ENCODE results near the gene ABCF2. TPM values are rescaled to one million over a fixed set of nuclear protein-coding genes. Genes with fewer than 3 reads are reported as not detected.

The ABCF2 gene
- total and polyA plus RNA-seq, 3 experiments from 2014 or later = 36.7 to 95.1 (median 86.5) TPM

DNA sequence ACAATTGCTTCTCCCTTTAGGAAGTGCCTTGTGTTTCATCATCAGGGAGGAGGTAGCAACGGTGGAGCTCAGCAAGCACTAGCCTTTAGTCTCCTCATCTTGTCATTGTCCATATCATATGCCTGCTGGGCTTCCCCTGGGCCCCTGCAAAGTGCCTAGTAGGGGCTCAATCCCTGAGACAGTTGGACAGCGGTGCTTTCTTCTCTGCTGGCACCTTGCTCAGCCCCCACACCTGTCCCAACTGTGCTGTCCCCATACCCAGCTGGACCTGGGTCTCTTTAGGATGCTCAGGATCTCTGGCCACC lies 16.0 kb upstream of the ABCF2 start:
- peaks cover 12 to 14% of the 10 kb centered on the region in 2 donors for H3K27me3 Mint-ChIP-seq
- H3K4me3 ChIP-seq (ENCODE audit: low read length) = peak overlapping the region; percentile 40
- POLR2A ChIA-PET = interaction anchor here (2.1 kb wide), 1 partner anchor 16 kb away, joined by 10 read pairs; the partner anchor contains the start of gene ABCF2

DNA sequence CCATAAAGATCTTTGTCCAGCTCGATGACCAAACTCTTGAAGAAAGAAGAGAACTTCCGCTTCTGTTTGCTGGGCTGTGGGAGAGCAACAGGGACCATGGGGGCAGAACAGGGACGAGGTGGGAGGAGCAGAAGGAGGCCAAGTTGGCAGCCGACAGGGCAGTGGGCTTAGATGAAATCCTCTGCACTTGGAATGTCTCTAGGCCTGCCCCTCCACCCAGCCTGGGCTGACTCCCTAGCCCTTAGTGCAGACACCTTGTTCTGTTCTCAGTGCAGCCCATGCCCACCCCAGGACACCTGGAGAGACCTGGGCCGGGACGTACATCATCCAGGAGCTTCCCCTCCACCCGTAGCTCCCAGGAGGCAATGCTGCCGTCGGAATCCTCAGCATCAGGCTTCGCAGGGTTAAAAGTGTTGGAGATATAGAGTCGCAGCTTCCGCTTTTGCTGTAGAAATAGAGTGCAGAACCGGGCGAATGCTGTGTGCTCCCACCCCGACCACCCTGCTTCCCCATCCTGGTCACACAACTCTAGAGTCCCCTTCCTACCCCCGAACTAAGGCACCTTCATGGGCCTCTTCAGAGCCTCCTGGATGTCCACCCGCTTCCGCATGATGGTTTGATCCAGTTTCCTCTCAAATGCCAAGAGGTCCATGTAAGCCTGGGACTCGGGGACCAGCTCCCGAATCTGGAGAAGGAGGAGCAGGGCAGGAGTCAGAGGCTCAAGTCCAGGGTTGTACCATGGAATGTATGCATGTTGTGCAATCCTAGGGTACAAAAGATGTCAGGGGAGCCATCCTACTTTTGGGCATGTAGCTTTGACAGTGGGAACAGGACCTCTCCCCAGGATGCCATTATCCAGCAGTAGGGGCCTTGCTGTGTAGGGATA lies 15.4 kb upstream of the ABCF2 start:
- Mint-ChIP-seq H3K27me3 (peaks cover 6 to 14% of the 10 kb centered on the region in 2 donors), H3K36me3 (peaks cover 0 to 22% (median 0%) of the 10 kb centered on the region in 3 donors), H3K4me3 (peak overlapping the region in 2 of 7 donors; percentile 67 to 76), H3K4me1 (peaks cover 22 to 38% (median 27%) of the 10 kb centered on the region in 3 donors), H3K27ac (peak overlapping the region in 5 of 8 donors; percentile 43 to 89 (median 80)), H3K9me3 (peaks cover 0 to 2% (median 0%) of the 10 kb centered on the region in 5 donors)
- Histone ChIP-seq H3K36me3 (ENCODE audit: insufficient read depth, low read length) (no peaks in the 10 kb centered on the region), H3K27ac (ENCODE audit: low read depth, low read length) (no peak overlapping the region), H3K27me3 (ENCODE audit: insufficient read depth, low read length, poor library complexity, severe bottlenecking) (peaks cover 24% of the 10 kb centered on the region), H3K4me3 (ENCODE audit: low read length) (no peak overlapping the region), H3K4me1 (ENCODE audit: insufficient read depth, low read length) (peaks cover 38% of the 10 kb centered on the region), H3K9me3 (ENCODE audit: low read length) (no peaks in the 10 kb centered on the region)
- ChIA-PET POLR2A (interaction anchor here (2.1 kb wide), 1 partner anchor 15 kb away, joined by 10 read pairs; the partner anchor contains the start of gene ABCF2), CTCF (interaction anchor here (1.0 to 3.3 kb wide), 8 partner anchors 9 to 224 kb away, joined by 3 to 29 read pairs (median 10); partner anchors contain the start of genes ABCF2 and CHPF2)
- no peak for DNase-seq

More for the DNA sequence above, 16.0 kb upstream of the ABCF2 start:
- Histone ChIP-seq H3K27me3 (ENCODE audit: insufficient read depth, low read length, poor library complexity, severe bottlenecking) (peaks cover 29% of the 10 kb centered on the region), H3K9me3 (ENCODE audit: low read length) (no peaks in the 10 kb centered on the region), H3K36me3 (ENCODE audit: insufficient read depth, low read length) (no peaks in the 10 kb centered on the region), H3K4me1 (ENCODE audit: insufficient read depth, low read length) (peaks cover 42% of the 10 kb centered on the region), H3K27ac (ENCODE audit: low read depth, low read length) (no peak overlapping the region)
- Mint-ChIP-seq H3K36me3 (peaks cover 0 to 17% (median 0%) of the 10 kb centered on the region in 3 donors), H3K4me3 (peak overlapping the region; percentile 67 to 79 (median 74)), H3K9me3 (peaks cover 0 to 2% (median 0%) of the 10 kb centered on the region in 5 donors), H3K4me1 (peaks cover 27 to 44% (median 27%) of the 10 kb centered on the region in 3 donors), H3K27ac (peak overlapping the region in 7 of 8 donors; percentile 69 to 95 (median 86))
- DNase-seq = no peak
- CTCF ChIA-PET = interaction anchor here (1.0 to 3.3 kb wide), 7 partner anchors 9 to 225 kb away, joined by 3 to 29 read pairs (median 12); partner anchors contain the start of genes ABCF2 and CHPF2

DNA sequence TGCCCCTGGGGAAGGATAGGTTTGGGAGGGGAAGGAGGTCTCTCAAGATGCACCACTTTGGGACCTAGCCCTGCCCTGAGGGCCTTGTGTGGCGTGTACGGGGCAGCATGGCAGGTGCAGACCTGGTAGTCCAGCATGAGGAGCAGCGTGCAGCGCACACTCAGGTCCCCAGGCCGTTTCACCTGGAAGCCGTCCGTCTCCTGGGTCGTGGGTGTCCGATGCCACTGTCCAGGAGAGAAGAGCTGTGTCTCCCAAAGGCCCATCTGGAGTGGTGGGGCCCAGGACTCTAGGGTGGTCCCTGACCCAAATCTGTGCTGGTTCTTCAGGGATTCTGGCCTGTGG lies 14.7 kb upstream of the ABCF2 start:
- DNase-seq = no peak
- Histone ChIP-seq H3K4me3 (ENCODE audit: low read length) (no peak overlapping the region), H3K27me3 (ENCODE audit: insufficient read depth, low read length, poor library complexity, severe bottlenecking) (peaks cover 17% of the 10 kb centered on the region), H3K36me3 (ENCODE audit: insufficient read depth, low read length) (no peaks in the 10 kb centered on the region), H3K27ac (ENCODE audit: low read depth, low read length) (no peak overlapping the region), H3K4me1 (ENCODE audit: insufficient read depth, low read length) (peaks cover 35% of the 10 kb centered on the region), H3K9me3 (ENCODE audit: low read length) (no peaks in the 10 kb centered on the region)
- Mint-ChIP-seq H3K4me1 (peaks cover 24 to 36% (median 30%) of the 10 kb centered on the region in 3 donors), H3K27me3 (peaks cover 2 to 11% of the 10 kb centered on the region in 2 donors), H3K36me3 (peaks cover 0 to 28% (median 0%) of the 10 kb centered on the region in 3 donors), H3K4me3 (no peak overlapping the region), H3K9me3 (peaks cover 0 to 2% (median 0%) of the 10 kb centered on the region in 5 donors), H3K27ac (peak overlapping the region in 2 of 8 donors; percentile 12 to 66)
- ChIA-PET POLR2A (no interaction called here), CTCF (interaction anchor here (1.0 to 3.3 kb wide), 2 partner anchors 8 to 15 kb away, joined by 3 to 29 read pairs; partner anchors contain the start of genes ABCF2 and CHPF2)

DNA sequence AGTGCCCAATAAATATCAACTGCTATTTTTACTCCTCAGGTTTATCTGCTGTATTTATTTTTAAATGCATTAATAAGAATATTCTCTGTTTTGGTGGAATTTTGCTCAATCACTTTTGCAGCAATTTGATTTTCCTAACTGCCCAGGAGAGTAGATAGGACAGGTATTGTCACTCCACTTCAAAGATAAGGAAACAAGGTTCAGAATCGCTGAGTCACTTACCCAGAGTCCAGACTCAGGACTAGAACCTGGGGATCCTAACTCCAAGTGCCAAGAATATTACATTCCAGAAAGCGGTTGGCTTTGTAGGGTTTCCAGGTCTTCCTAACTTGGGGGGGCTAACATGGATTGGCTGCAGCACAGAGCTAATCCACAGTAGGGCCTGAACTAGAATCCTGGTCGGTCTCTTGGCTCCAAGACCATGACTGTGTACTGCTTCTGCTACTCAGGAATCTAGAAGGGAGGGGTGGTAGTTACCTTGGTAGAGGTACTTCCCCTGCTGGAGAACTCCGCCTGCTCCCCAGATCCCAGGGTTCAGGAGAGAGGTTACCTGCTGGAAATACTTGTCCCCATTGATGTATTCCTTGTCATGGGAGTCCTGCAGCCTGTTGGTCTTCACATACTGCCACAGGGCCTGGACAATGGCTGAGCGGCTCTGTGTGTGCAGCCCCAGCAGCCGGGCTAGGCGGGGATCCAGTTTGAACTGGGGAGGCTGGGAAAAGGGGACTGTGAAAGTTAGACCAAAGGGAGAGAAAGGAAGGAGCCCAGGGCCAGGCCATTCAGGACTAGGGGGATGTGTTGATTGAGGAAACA lies 14.1 kb upstream of the ABCF2 start:
- H3K36me3 ChIP-seq (ENCODE audit: insufficient read depth, low read length) = no peaks in the 10 kb centered on the region
- POLR2A ChIA-PET = no interaction called here
- no peak for DNase-seq
- CTCF ChIA-PET = interaction anchor here (3.3 kb wide), 1 partner anchor 8 kb away, joined by 29 read pairs; the partner anchor contains the start of gene CHPF2
- H3K4me1 Mint-ChIP-seq = peaks cover 27 to 41% (median 31%) of the 10 kb centered on the region in 3 donors
- no peak overlapping the region for H3K27ac ChIP-seq (ENCODE audit: low read depth, low read length)
- H3K4me3 Mint-ChIP-seq = no peak overlapping the region
- H3K4me3 ChIP-seq (ENCODE audit: low read length) = no peak overlapping the region
- H3K9me3 ChIP-seq (ENCODE audit: low read length) = no peaks in the 10 kb centered on the region
- H3K27ac Mint-ChIP-seq = peak overlapping the region in 5 of 8 donors; percentile 5 to 71 (median 48)
- H3K27me3 Mint-ChIP-seq = peaks cover 2 to 5% of the 10 kb centered on the region in 2 donors
- H3K4me1 ChIP-seq (ENCODE audit: insufficient read depth, low read length) = peaks cover 34% of the 10 kb centered on the region
- peaks cover 0 to 34% (median 0%) of the 10 kb centered on the region in 3 donors for H3K36me3 Mint-ChIP-seq
- H3K9me3 Mint-ChIP-seq = peaks cover 0 to 2% (median 0%) of the 10 kb centered on the region in 5 donors
- peaks cover 13% of the 10 kb centered on the region for H3K27me3 ChIP-seq (ENCODE audit: insufficient read depth, low read length, poor library complexity, severe bottlenecking)

DNA sequence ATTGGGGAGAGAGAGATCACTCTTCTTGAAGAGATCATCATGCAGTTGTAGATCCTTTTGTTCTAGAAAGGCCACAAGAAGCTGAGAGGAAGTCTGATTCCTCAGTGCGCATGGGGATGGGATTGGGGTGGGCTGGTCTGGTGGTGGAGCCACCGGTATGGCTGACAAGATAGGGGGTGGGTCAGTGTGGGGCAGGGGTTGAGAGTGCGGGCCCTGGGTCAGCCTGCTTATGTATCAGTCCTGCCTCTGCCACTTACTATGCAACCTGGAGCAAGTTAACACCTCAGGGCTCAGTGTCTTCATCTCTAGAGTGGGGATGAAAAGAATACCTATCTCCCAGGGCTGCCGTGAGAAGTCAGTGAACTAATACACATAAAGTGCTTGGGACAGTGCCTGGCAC lies 13.5 kb upstream of the ABCF2 start:
- peaks cover 4% of the 10 kb centered on the region for H3K36me3 ChIP-seq (ENCODE audit: insufficient read depth, low read length)
- no peak overlapping the region for H3K27ac ChIP-seq (ENCODE audit: low read depth, low read length)
- peak overlapping the region in 1 of 8 donors; percentile 48 for H3K27ac Mint-ChIP-seq
- peaks cover 0 to 2% of the 10 kb centered on the region in 2 donors for H3K27me3 Mint-ChIP-seq
- no peak overlapping the region for H3K4me3 ChIP-seq (ENCODE audit: low read length)
- no peaks in the 10 kb centered on the region for H3K9me3 ChIP-seq (ENCODE audit: low read length)
- DNase-seq = no peak
- H3K27me3 ChIP-seq (ENCODE audit: insufficient read depth, low read length, poor library complexity, severe bottlenecking) = peaks cover 8% of the 10 kb centered on the region
- H3K36me3 Mint-ChIP-seq = peaks cover 0 to 39% (median 0%) of the 10 kb centered on the region in 3 donors
- POLR2A ChIA-PET = interaction anchor here (0.6 kb wide), 1 partner anchor 303 kb away, joined by 3 read pairs; no protein-coding TSS in a partner anchor
- H3K4me1 ChIP-seq (ENCODE audit: insufficient read depth, low read length) = peaks cover 29% of the 10 kb centered on the region
- H3K4me3 Mint-ChIP-seq = no peak overlapping the region
- CTCF ChIA-PET = no interaction called here
- peaks cover 0 to 2% (median 0%) of the 10 kb centered on the region in 5 donors for H3K9me3 Mint-ChIP-seq
- peaks cover 26 to 39% (median 26%) of the 10 kb centered on the region in 3 donors for H3K4me1 Mint-ChIP-seq

DNA sequence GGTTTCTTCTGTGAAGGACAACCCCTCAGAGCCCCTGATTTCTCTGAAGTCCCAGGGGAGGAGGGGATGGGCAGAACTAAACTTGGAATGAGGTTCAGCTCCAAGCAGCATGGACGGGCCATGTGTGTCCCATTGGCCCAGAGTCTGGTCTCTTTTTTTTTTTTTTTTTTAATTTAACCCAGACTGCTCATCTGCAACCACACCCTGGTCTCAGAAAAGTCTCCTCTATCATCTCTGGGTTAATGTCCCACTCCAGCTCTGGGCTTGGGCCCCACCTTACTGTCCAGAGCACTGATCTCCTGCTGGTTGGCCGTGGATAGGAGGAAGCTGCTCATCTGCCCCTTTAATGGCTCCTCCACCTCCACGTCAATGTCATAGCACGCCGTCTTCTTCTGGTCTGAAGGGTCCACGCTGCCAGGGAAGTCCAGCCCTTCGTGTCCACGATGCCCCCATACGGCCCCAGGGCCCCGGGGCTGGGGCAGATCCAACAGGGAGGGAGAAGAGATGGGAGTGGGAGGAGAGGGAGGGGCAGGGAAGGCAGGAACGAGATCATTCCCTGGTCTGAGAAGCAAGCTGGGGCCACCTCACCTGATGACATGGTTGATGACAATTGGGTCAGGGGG lies 12.9 kb upstream of the ABCF2 start:
- H3K9me3 ChIP-seq (ENCODE audit: low read length) = no peaks in the 10 kb centered on the region
- Mint-ChIP-seq H3K4me1 (peaks cover 26 to 43% (median 28%) of the 10 kb centered on the region in 3 donors), H3K27ac (no peak overlapping the region), H3K36me3 (peaks cover 0 to 45% (median 0%) of the 10 kb centered on the region in 3 donors), H3K4me3 (no peak overlapping the region), H3K9me3 (peaks cover 0 to 2% (median 0%) of the 10 kb centered on the region in 5 donors), H3K27me3 (peaks cover 0 to 2% of the 10 kb centered on the region in 2 donors)
- H3K27ac ChIP-seq (ENCODE audit: low read depth, low read length) = no peak overlapping the region
- ChIA-PET CTCF (no interaction called here), POLR2A (interaction anchor here (0.6 kb wide), 1 partner anchor 302 kb away, joined by 3 read pairs; no protein-coding TSS in a partner anchor)
- no peak overlapping the region for H3K4me3 ChIP-seq (ENCODE audit: low read length)
- peaks cover 9% of the 10 kb centered on the region for H3K36me3 ChIP-seq (ENCODE audit: insufficient read depth, low read length)
- DNase-seq = no peak
- H3K27me3 ChIP-seq (ENCODE audit: insufficient read depth, low read length, poor library complexity, severe bottlenecking) = peaks cover 4% of the 10 kb centered on the region
- peaks cover 25% of the 10 kb centered on the region for H3K4me1 ChIP-seq (ENCODE audit: insufficient read depth, low read length)
